ENCODE results near the gene RAC3.

Gene RAC3

GRCh38 chr17:82064433-82065192 lies 33.1 kb downstream of the RAC3 start:
- peaks cover 6% of the 10 kb centered on the region for H3K36me3 ChIP-seq (ENCODE audit: control insufficient read depth, insufficient read depth, low read length)
- no peak overlapping the region for H3K27ac ChIP-seq (ENCODE audit: insufficient read depth, low read depth, low read length, poor library complexity, severe bottlenecking)
- peaks cover 5% of the 10 kb centered on the region for H3K4me1 ChIP-seq (ENCODE audit: control insufficient read depth, insufficient read depth, low read length)
- no peaks in the 10 kb centered on the region for H3K27me3 ChIP-seq (ENCODE audit: control insufficient read depth, insufficient read depth, low read length, poor library complexity, severe bottlenecking)
- peak overlapping the region; percentile 89 for H3K4me3 ChIP-seq (ENCODE audit: insufficient read depth, low read depth, low read length)
- WGBS, 2 experiments: 66 to 67% methylated on average over 36 of the region's 36 CpGs
- H3K9me3 ChIP-seq (ENCODE audit: control insufficient read depth, low read length): no peaks in the 10 kb centered on the region

GRCh38 chr17:82065193-82065637 lies 33.7 kb downstream of the RAC3 start:
- no peaks in the 10 kb centered on the region for H3K27me3 ChIP-seq (ENCODE audit: control insufficient read depth, insufficient read depth, low read length, poor library complexity, severe bottlenecking)
- peak overlapping the region; percentile 89 for H3K4me3 ChIP-seq (ENCODE audit: insufficient read depth, low read depth, low read length)
- peaks cover 5% of the 10 kb centered on the region for H3K4me1 ChIP-seq (ENCODE audit: control insufficient read depth, insufficient read depth, low read length)
- H3K9me3 ChIP-seq (ENCODE audit: control insufficient read depth, low read length): no peaks in the 10 kb centered on the region
- no peak overlapping the region for H3K27ac ChIP-seq (ENCODE audit: insufficient read depth, low read depth, low read length, poor library complexity, severe bottlenecking)
- WGBS, 2 experiments: 2% methylated on average over 47 of the region's 47 CpGs
- H3K36me3 ChIP-seq (ENCODE audit: control insufficient read depth, insufficient read depth, low read length): peaks cover 6% of the 10 kb centered on the region

GRCh38 chr17:82065638-82066303 lies 34.3 kb downstream of the RAC3 start, which contains the start of gene DUS1L:
Gene DUS1L (minus strand): TSS chr17:82065804. CDS start chr17:82065059, 745 bp downstream.
- Histone ChIP-seq H3K27ac (ENCODE audit: insufficient read depth, low read depth, low read length, poor library complexity, severe bottlenecking) (no peak within 1 kb of the TSS), H3K36me3 (ENCODE audit: control insufficient read depth, insufficient read depth, low read length) (peaks cover 4% of the 10 kb centered on the region)
- 13 to 15% methylated on average over 88 of the region's 88 CpGs for WGBS, 2 experiments

GRCh38 chr17:82070611-82071010 lies 39.1 kb downstream of the RAC3 start:
- Histone ChIP-seq H3K36me3 (ENCODE audit: control insufficient read depth, insufficient read depth, low read length) (no peaks in the 10 kb centered on the region), H3K4me3 (ENCODE audit: insufficient read depth, low read depth, low read length) (no peak overlapping the region), H3K27ac (ENCODE audit: insufficient read depth, low read depth, low read length, poor library complexity, severe bottlenecking) (no peak overlapping the region), H3K4me1 (ENCODE audit: control insufficient read depth, insufficient read depth, low read length) (no peaks in the 10 kb centered on the region), H3K27me3 (ENCODE audit: control insufficient read depth, insufficient read depth, low read length, poor library complexity, severe bottlenecking) (peaks cover 11% of the 10 kb centered on the region), H3K9me3 (ENCODE audit: control insufficient read depth, low read length) (no peaks in the 10 kb centered on the region)

More at GRCh38 chr17:82065638-82066303, 34.3 kb downstream of the RAC3 start, which contains the start of gene DUS1L:
- no peaks in the 10 kb centered on the region for H3K27me3 ChIP-seq (ENCODE audit: control insufficient read depth, insufficient read depth, low read length, poor library complexity, severe bottlenecking)
- no peaks in the 10 kb centered on the region for H3K9me3 ChIP-seq (ENCODE audit: control insufficient read depth, low read length)
- peaks cover 5% of the 10 kb centered on the region for H3K4me1 ChIP-seq (ENCODE audit: control insufficient read depth, insufficient read depth, low read length)
- peak within 1 kb of the TSS; percentile 89 for H3K4me3 ChIP-seq (ENCODE audit: insufficient read depth, low read depth, low read length)

GRCh38 chr17:82072827-82073226 lies 41.3 kb downstream of the RAC3 start:
- no peak overlapping the region for H3K4me3 ChIP-seq (ENCODE audit: insufficient read depth, low read depth, low read length)
- no peaks in the 10 kb centered on the region for H3K36me3 ChIP-seq (ENCODE audit: control insufficient read depth, insufficient read depth, low read length)
- no peak overlapping the region for H3K27ac ChIP-seq (ENCODE audit: insufficient read depth, low read depth, low read length, poor library complexity, severe bottlenecking)
- peaks cover 11% of the 10 kb centered on the region for H3K27me3 ChIP-seq (ENCODE audit: control insufficient read depth, insufficient read depth, low read length, poor library complexity, severe bottlenecking)
- 88 to 94% methylated on average over 5 to 6 of the region's 6 CpGs for whole genome bisulfite sequencing, 2 experiments
- H3K9me3 ChIP-seq (ENCODE audit: control insufficient read depth, low read length): no peaks in the 10 kb centered on the region
- no peaks in the 10 kb centered on the region for H3K4me1 ChIP-seq (ENCODE audit: control insufficient read depth, insufficient read depth, low read length)

- Histone ChIP-seq H3K36me3 (ENCODE audit: control insufficient read depth, insufficient read depth, low read length) (no peaks in the 10 kb centered on the region), H3K4me3 (ENCODE audit: insufficient read depth, low read depth, low read length) (no peak overlapping the region), H3K9me3 (ENCODE audit: control insufficient read depth, low read length) (no peaks in the 10 kb centered on the region), H3K4me1 (ENCODE audit: control insufficient read depth, insufficient read depth, low read length) (no peaks in the 10 kb centered on the region), H3K27me3 (ENCODE audit: control insufficient read depth, insufficient read depth, low read length, poor library complexity, severe bottlenecking) (peaks cover 11% of the 10 kb centered on the region), H3K27ac (ENCODE audit: insufficient read depth, low read depth, low read length, poor library complexity, severe bottlenecking) (no peak overlapping the region)
- 90 to 91% methylated on average over 9 of the region's 9 CpGs for WGBS, 2 experiments
These were observed 42.0 kb downstream of the RAC3 start for GRCh38 chr17:82073446-82073845.

GRCh38 chr17:82076018-82076784 lies 44.7 kb downstream of the RAC3 start:
- H3K4me3 ChIP-seq (ENCODE audit: insufficient read depth, low read depth, low read length): no peak overlapping the region
- H3K27me3 ChIP-seq (ENCODE audit: control insufficient read depth, insufficient read depth, low read length, poor library complexity, severe bottlenecking): peaks cover 11% of the 10 kb centered on the region
- H3K36me3 ChIP-seq (ENCODE audit: control insufficient read depth, insufficient read depth, low read length): peaks cover 15% of the 10 kb centered on the region
- H3K4me1 ChIP-seq (ENCODE audit: control insufficient read depth, insufficient read depth, low read length): no peaks in the 10 kb centered on the region
- H3K27ac ChIP-seq (ENCODE audit: insufficient read depth, low read depth, low read length, poor library complexity, severe bottlenecking): peak overlapping the region; percentile 44
- H3K9me3 ChIP-seq (ENCODE audit: control insufficient read depth, low read length): no peaks in the 10 kb centered on the region
- 91 to 92% methylated on average over 25 of the region's 25 CpGs for WGBS, 2 experiments

GRCh38 chr17:82076785-82077591 lies 45.5 kb downstream of the RAC3 start:
- peaks cover 19% of the 10 kb centered on the region for H3K36me3 ChIP-seq (ENCODE audit: control insufficient read depth, insufficient read depth, low read length)
- H3K4me3 ChIP-seq (ENCODE audit: insufficient read depth, low read depth, low read length): no peak overlapping the region
- H3K4me1 ChIP-seq (ENCODE audit: control insufficient read depth, insufficient read depth, low read length): no peaks in the 10 kb centered on the region
- H3K9me3 ChIP-seq (ENCODE audit: control insufficient read depth, low read length): no peaks in the 10 kb centered on the region
- H3K27ac ChIP-seq (ENCODE audit: insufficient read depth, low read depth, low read length, poor library complexity, severe bottlenecking): peak overlapping the region; percentile 44
- 86 to 88% methylated on average over 20 to 21 of the region's 21 CpGs for WGBS, 2 experiments
- peaks cover 9% of the 10 kb centered on the region for H3K27me3 ChIP-seq (ENCODE audit: control insufficient read depth, insufficient read depth, low read length, poor library complexity, severe bottlenecking)

GRCh38 chr17:82077617-82078358 lies 46.3 kb downstream of the RAC3 start:
- H3K9me3 ChIP-seq (ENCODE audit: control insufficient read depth, low read length): no peaks in the 10 kb centered on the region
- 88 to 91% methylated on average over 28 of the region's 28 CpGs for WGBS, 2 experiments
- peaks cover 19% of the 10 kb centered on the region for H3K36me3 ChIP-seq (ENCODE audit: control insufficient read depth, insufficient read depth, low read length)
- no peaks in the 10 kb centered on the region for H3K4me1 ChIP-seq (ENCODE audit: control insufficient read depth, insufficient read depth, low read length)
- H3K27me3 ChIP-seq (ENCODE audit: control insufficient read depth, insufficient read depth, low read length, poor library complexity, severe bottlenecking): peaks cover 4% of the 10 kb centered on the region
- H3K27ac ChIP-seq (ENCODE audit: insufficient read depth, low read depth, low read length, poor library complexity, severe bottlenecking): no peak overlapping the region
- no peak overlapping the region for H3K4me3 ChIP-seq (ENCODE audit: insufficient read depth, low read depth, low read length)
